Glutamatergic neuron (in vitro differentiated cells): Measurements from ENCODE around the gene ANXA1. TPM values are rescaled to one million over a fixed set of nuclear protein-coding genes. Genes with fewer than 3 reads are reported as not detected.

Source experiments
- DNase-seq: peaks from one replicate; pipeline ENCODE4 v3.0.0; 2022
- H3K27ac Mint-ChIP-seq: one replicate; pipeline ENCODE4 v1.8.0; 2020; ENCODE audit warnings: mild to moderate bottlenecking, mixed read lengths, inconsistent platforms; ENCODE audit not compliant: unreplicated experiment
- H3K27me3 Mint-ChIP-seq: one replicate; pipeline ENCODE4 v1.8.0; 2020; ENCODE audit warnings: mild to moderate bottlenecking, moderate library complexity, mixed read lengths, inconsistent platforms; ENCODE audit not compliant: unreplicated experiment
- H3K36me3 Mint-ChIP-seq: one replicate; pipeline ENCODE4 v1.8.0; 2020; ENCODE audit warnings: mild to moderate bottlenecking, mixed read lengths, inconsistent platforms; ENCODE audit not compliant: unreplicated experiment
- H3K4me1 Mint-ChIP-seq: one replicate; pipeline ENCODE4 v1.8.0; 2020; ENCODE audit warnings: mild to moderate bottlenecking, low read depth, mixed read lengths, inconsistent platforms; ENCODE audit not compliant: unreplicated experiment
- H3K4me3 Mint-ChIP-seq: one replicate; pipeline ENCODE4 v1.8.0; 2020; ENCODE audit warnings: mild to moderate bottlenecking, mixed read lengths, inconsistent platforms; ENCODE audit not compliant: unreplicated experiment
- H3K9me3 Mint-ChIP-seq: one replicate; pipeline ENCODE4 v1.8.0; 2020; ENCODE audit warnings: mild to moderate bottlenecking, moderate library complexity, mixed read lengths, inconsistent platforms; ENCODE audit not compliant: unreplicated experiment
- CTCF ChIP-seq: fragments of 200-600 bp; sonication (generic); IDR thresholded peaks from one replicate; pipeline ENCODE4 v1.5.0; 2021; ENCODE audit not compliant: partially characterized antibody, unreplicated experiment
- total RNA-seq: library from RNA; stranded (reverse); fragmentation: NEBNext Ultra II Directional; extraction: Animal tissue kit (Norgen Biotek cat#: 25700); gene quantifications from one replicate; pipeline ENCODE4 v1.2.1, GENCODE V29; 2021; ENCODE audit not compliant: unreplicated experiment

ANXA1 gene
- total RNA-seq, 1 donor from 2014 or later = not detected

GRCh38 chr9:73121375-73121935 lies 30.2 kb upstream of the ANXA1 start:
- DNase-seq = no peak
- no peaks in the 10 kb centered on the region for H3K36me3 Mint-ChIP-seq
- no peak overlapping the region for H3K27ac Mint-ChIP-seq
- no peak for TF ChIP-seq CTCF
- H3K4me3 Mint-ChIP-seq = no peak overlapping the region
- H3K27me3 Mint-ChIP-seq = no peaks in the 10 kb centered on the region
- H3K4me1 Mint-ChIP-seq = no peaks in the 10 kb centered on the region
- no peaks in the 10 kb centered on the region for H3K9me3 Mint-ChIP-seq

- Mint-ChIP-seq H3K27me3 (no peaks in the 10 kb centered on the region), H3K4me3 (no peak overlapping the region), H3K27ac (no peak overlapping the region), H3K9me3 (no peaks in the 10 kb centered on the region), H3K36me3 (no peaks in the 10 kb centered on the region), H3K4me1 (no peaks in the 10 kb centered on the region)
- no peak for DNase-seq
- no peak for TF ChIP-seq CTCF
Observed at GRCh38 chr9:73125651-73126050, 26.0 kb upstream of the ANXA1 start.

GRCh38 chr9:73129941-73130685 lies 21.6 kb upstream of the ANXA1 start:
- Mint-ChIP-seq H3K4me3 (no peak overlapping the region), H3K36me3 (no peaks in the 10 kb centered on the region), H3K9me3 (no peaks in the 10 kb centered on the region), H3K27me3 (no peaks in the 10 kb centered on the region), H3K4me1 (peaks cover 4% of the 10 kb centered on the region), H3K27ac (no peak overlapping the region)
- TF ChIP-seq CTCF = no peak
- DNase-seq = no peak

- DNase-seq = no peak
- Mint-ChIP-seq H3K4me1 (peaks cover 4% of the 10 kb centered on the region), H3K9me3 (no peaks in the 10 kb centered on the region), H3K36me3 (no peaks in the 10 kb centered on the region), H3K4me3 (no peak overlapping the region), H3K27me3 (no peaks in the 10 kb centered on the region), H3K27ac (no peak overlapping the region)
- no peak for TF ChIP-seq CTCF
Observed at GRCh38 chr9:73131461-73131860, 20.2 kb upstream of the ANXA1 start.

- H3K27me3 Mint-ChIP-seq = no peaks in the 10 kb centered on the region
- peaks cover 4% of the 10 kb centered on the region for H3K4me1 Mint-ChIP-seq
- DNase-seq = peak; percentile 29
- TF ChIP-seq CTCF = no peak
- H3K36me3 Mint-ChIP-seq = no peaks in the 10 kb centered on the region
- no peaks in the 10 kb centered on the region for H3K9me3 Mint-ChIP-seq
- H3K4me3 Mint-ChIP-seq = no peak overlapping the region
- no peak overlapping the region for H3K27ac Mint-ChIP-seq
Observed at GRCh38 chr9:73132034-73132776, 19.5 kb upstream of the ANXA1 start.
